Upper lobe of left lung (tissue), 4 donors: Measurements from ENCODE around the gene SPTBN1.

Experiments used
- EP300 ChIP-seq, 4 donors: sonication (generic); formaldehyde crosslinking; IDR thresholded peaks; one replicate each; pipeline ENCODE4 v1.5.1; 2017; ENCODE audit warnings: antibody characterized with exemption in 4 of 4, control low read depth in 2 of 4
- TF ChIP-seq, protein P1 (sequence below), 6 experiments: fragments of 450-650 bp in 4 of 6; fragments of 200-600 bp in 2 of 6; sonication (generic) in 2 of 6; IDR thresholded peaks; one replicate each; pipeline ENCODE4 v1.5.1; 2016 to 2019; ENCODE audit warnings: antibody characterized with exemption in 6 of 6

- TF ChIP-seq EP300 (IDR thresholded peaks at IDR 0.05) = no peak
- TF ChIP-seq, protein P1, sequence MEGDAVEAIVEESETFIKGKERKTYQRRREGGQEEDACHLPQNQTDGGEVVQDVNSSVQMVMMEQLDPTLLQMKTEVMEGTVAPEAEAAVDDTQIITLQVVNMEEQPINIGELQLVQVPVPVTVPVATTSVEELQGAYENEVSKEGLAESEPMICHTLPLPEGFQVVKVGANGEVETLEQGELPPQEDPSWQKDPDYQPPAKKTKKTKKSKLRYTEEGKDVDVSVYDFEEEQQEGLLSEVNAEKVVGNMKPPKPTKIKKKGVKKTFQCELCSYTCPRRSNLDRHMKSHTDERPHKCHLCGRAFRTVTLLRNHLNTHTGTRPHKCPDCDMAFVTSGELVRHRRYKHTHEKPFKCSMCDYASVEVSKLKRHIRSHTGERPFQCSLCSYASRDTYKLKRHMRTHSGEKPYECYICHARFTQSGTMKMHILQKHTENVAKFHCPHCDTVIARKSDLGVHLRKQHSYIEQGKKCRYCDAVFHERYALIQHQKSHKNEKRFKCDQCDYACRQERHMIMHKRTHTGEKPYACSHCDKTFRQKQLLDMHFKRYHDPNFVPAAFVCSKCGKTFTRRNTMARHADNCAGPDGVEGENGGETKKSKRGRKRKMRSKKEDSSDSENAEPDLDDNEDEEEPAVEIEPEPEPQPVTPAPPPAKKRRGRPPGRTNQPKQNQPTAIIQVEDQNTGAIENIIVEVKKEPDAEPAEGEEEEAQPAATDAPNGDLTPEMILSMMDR (IDR thresholded peaks at IDR 0.05) = no peak
Observed at GRCh38 chr2:54634021-54634420, 177.9 kb downstream of the SPTBN1 start.
